ENCODE measurements around the gene PITPNC1. TPM values are rescaled to one million over a fixed set of nuclear protein-coding genes. Genes with fewer than 3 reads are reported as not detected.

The PITPNC1 gene
- total RNA-seq, 1 experiment from 2014 or later = 23.1 TPM

DNA sequence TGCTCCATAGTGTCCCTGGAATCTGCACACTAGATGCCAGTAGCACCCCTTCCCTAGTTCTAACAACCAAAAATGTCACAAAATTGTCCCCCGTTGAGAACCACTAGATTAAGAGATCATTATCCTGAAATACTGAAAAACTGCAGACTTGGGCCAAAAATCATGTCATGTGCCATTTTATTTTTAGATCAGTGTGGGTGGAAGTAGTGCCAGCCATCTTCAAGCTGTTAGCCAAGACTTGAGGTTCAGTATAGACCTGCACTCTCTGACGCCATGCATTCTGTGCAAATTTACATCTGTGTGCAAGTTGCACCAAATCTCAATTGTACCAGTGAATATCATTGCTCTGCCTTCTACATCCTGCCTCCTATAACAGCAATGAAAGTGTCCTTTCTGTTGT is 309.2 kb downstream of the PITPNC1 start:
- no peak overlapping the region for H2AFZ ChIP-seq (ENCODE audit: low read length)
- no peaks in the 10 kb centered on the region for H4K20me1 ChIP-seq (ENCODE audit: low read length)
- no peaks in the 10 kb centered on the region for H3K79me2 ChIP-seq (ENCODE audit: low read length)
- H3K27ac ChIP-seq (ENCODE audit: low read length) = no peak overlapping the region
- intact Hi-C loops (cut with micrococcal nuclease) = loop anchor here (5.0 kb wide), 2 partner anchors 39 to 209 kb away; no protein-coding TSS in a partner anchor
- no peaks in the 10 kb centered on the region for H3K9me3 ChIP-seq (ENCODE audit: low read length)
- ATAC-seq (no peak), DNase-seq (no peak)
- TF ChIP-seq EZH2phosphoT487 (IDR thresholded peaks at IDR 0.05; ENCODE audit: borderline replicate concordance, low read length) (no peak), EZH2 (IDR thresholded peaks at IDR 0.05; ENCODE audit: low read length, unreplicated experiment) (no peak)
- TF ChIP-seq, protein P1, sequence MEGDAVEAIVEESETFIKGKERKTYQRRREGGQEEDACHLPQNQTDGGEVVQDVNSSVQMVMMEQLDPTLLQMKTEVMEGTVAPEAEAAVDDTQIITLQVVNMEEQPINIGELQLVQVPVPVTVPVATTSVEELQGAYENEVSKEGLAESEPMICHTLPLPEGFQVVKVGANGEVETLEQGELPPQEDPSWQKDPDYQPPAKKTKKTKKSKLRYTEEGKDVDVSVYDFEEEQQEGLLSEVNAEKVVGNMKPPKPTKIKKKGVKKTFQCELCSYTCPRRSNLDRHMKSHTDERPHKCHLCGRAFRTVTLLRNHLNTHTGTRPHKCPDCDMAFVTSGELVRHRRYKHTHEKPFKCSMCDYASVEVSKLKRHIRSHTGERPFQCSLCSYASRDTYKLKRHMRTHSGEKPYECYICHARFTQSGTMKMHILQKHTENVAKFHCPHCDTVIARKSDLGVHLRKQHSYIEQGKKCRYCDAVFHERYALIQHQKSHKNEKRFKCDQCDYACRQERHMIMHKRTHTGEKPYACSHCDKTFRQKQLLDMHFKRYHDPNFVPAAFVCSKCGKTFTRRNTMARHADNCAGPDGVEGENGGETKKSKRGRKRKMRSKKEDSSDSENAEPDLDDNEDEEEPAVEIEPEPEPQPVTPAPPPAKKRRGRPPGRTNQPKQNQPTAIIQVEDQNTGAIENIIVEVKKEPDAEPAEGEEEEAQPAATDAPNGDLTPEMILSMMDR (conservative IDR thresholded peaks at IDR 0.05; ENCODE audit: low read depth, low read length) = no peak
- H3K9ac ChIP-seq (ENCODE audit: low read length) = no peak overlapping the region
- no peaks in the 10 kb centered on the region for H3K4me1 ChIP-seq (ENCODE audit: insufficient read depth, low read length)
- no peaks in the 10 kb centered on the region for H3K36me3 ChIP-seq (ENCODE audit: low read depth, low read length)
- ChIA-PET POLR2A (ENCODE audit: unreplicated experiment) (no interaction called here), CTCF (no interaction called here)
- no peak overlapping the region for H3K4me3 ChIP-seq (ENCODE audit: low read length)
- BruUV-seq (replicated peaks) = no TSS peak
- H3K27me3 ChIP-seq (ENCODE audit: low read length) = no peaks in the 10 kb centered on the region
- H3K9me2 ChIP-seq (replicated peaks; ENCODE audit: low read length) = no peaks in the 10 kb centered on the region
- no peak overlapping the region for H3K4me2 ChIP-seq (ENCODE audit: low read length)
- H3F3A ChIP-seq (ENCODE audit: low read length, unreplicated experiment) = no peaks in the 10 kb centered on the region

DNA sequence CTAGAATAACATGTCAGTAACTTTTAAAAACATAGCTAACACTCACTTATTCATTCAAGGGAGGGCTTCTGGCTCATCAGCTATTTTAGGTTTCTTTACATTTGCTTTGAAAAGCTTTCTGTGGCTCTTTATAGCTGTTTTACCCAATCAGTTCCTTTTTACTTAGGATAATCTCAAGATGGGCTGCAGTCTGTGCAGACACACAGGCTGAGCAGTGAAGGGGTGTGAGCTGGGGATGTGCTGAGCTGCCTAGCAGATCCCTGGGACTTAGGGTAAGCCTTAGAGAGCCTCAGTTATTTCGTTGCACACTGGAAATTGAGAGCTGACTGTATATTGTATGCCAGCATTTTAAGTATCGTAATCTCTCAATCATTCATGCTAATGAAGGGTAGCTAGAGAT is 310.4 kb downstream of the PITPNC1 start:
- ATAC-seq (no peak), DNase-seq (no peak)
- no peaks in the 10 kb centered on the region for H3K4me1 ChIP-seq (ENCODE audit: insufficient read depth, low read length)
- H3K27ac ChIP-seq (ENCODE audit: low read length) = no peak overlapping the region
- H2AFZ ChIP-seq (ENCODE audit: low read length) = no peak overlapping the region
- H3K79me2 ChIP-seq (ENCODE audit: low read length) = no peaks in the 10 kb centered on the region
- ChIA-PET CTCF (no interaction called here), POLR2A (ENCODE audit: unreplicated experiment) (no interaction called here)
- H3K9me2 ChIP-seq (replicated peaks; ENCODE audit: low read length) = no peaks in the 10 kb centered on the region
- no TSS peak for BruUV-seq (replicated peaks)
- no peak overlapping the region for H3K9ac ChIP-seq (ENCODE audit: low read length)
- no peaks in the 10 kb centered on the region for H3F3A ChIP-seq (ENCODE audit: low read length, unreplicated experiment)
- no peak overlapping the region for H3K4me3 ChIP-seq (ENCODE audit: low read length)
- no peaks in the 10 kb centered on the region for H3K36me3 ChIP-seq (ENCODE audit: low read depth, low read length)
- TF ChIP-seq, protein P1 (conservative IDR thresholded peaks at IDR 0.05; ENCODE audit: low read depth, low read length) = no peak
- TF ChIP-seq EZH2phosphoT487 (IDR thresholded peaks at IDR 0.05; ENCODE audit: borderline replicate concordance, low read length) = no peak
- no peak for TF ChIP-seq EZH2 (IDR thresholded peaks at IDR 0.05; ENCODE audit: low read length, unreplicated experiment)
- no peaks in the 10 kb centered on the region for H3K27me3 ChIP-seq (ENCODE audit: low read length)
- H3K9me3 ChIP-seq (ENCODE audit: low read length) = no peaks in the 10 kb centered on the region
- H3K4me2 ChIP-seq (ENCODE audit: low read length) = no peak overlapping the region
- intact Hi-C loops (cut with micrococcal nuclease) = loop anchor here (5.0 kb wide), 2 partner anchors 40 to 210 kb away; no protein-coding TSS in a partner anchor
- no peaks in the 10 kb centered on the region for H4K20me1 ChIP-seq (ENCODE audit: low read length)

DNA sequence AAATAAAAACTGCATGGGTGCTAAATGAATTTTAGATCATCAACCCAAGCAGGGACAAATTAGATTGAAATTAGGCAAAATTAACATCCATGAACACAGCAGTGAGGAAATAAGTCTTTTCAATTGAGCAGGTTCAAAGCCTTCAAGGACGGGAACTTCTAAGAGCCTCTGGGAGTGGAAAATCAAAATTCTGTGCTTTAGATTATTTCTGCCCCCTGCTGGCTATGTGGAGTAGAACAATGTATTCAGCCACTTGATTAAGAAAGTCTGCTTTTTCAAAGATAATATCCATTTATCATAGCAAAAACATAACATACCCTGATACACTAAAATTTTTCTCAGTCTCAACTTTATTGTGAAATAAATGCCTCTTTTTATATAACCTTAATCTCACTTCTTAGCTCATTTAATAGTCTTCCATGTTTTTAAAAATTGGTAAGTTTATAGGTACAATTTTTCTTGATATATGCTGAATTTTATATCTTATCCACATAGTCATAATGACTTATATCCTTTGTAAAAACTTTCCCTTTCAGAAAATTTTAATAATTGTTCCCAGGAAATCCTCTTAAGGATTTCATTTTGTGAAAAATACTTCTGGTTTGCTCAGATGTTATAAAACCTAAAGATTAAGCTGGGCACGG is 312.6 kb downstream of the PITPNC1 start:
- Histone ChIP-seq H2AFZ (ENCODE audit: low read length) (0 out of 2 replicates have a peak overlapping the region, but pooled peaks have one; percentile 4), H4K20me1 (ENCODE audit: low read length) (no peaks in the 10 kb centered on the region), H3K4me2 (ENCODE audit: low read length) (no peak overlapping the region), H3K27ac (ENCODE audit: low read length) (no peak overlapping the region), H3K36me3 (ENCODE audit: low read depth, low read length) (no peaks in the 10 kb centered on the region), H3K79me2 (ENCODE audit: low read length) (no peaks in the 10 kb centered on the region), H3K4me3 (ENCODE audit: low read length) (no peak overlapping the region), H3K27me3 (ENCODE audit: low read length) (no peaks in the 10 kb centered on the region), H3K9me3 (ENCODE audit: low read length) (no peaks in the 10 kb centered on the region), H3K4me1 (ENCODE audit: insufficient read depth, low read length) (no peaks in the 10 kb centered on the region), H3F3A (ENCODE audit: low read length, unreplicated experiment) (no peaks in the 10 kb centered on the region), H3K9me2 (replicated peaks; ENCODE audit: low read length) (no peaks in the 10 kb centered on the region), H3K9ac (ENCODE audit: low read length) (no peak overlapping the region)
- CTCF ChIA-PET = interaction anchor here (0.6 to 0.7 kb wide), 2 partner anchors 52 to 317 kb away, joined by 3 to 5 read pairs; no protein-coding TSS in a partner anchor
- no TSS peak for BruUV-seq (replicated peaks)
- peak; percentile 86 for DNase-seq
- ATAC-seq = peak; percentile 58
- no peak for TF ChIP-seq EZH2phosphoT487 (IDR thresholded peaks at IDR 0.05; ENCODE audit: borderline replicate concordance, low read length)
- TF ChIP-seq EZH2 (IDR thresholded peaks at IDR 0.05; ENCODE audit: low read length, unreplicated experiment) = no peak
- TF ChIP-seq, protein P1 (conservative IDR thresholded peaks at IDR 0.05; ENCODE audit: low read depth, low read length) = peak; percentile 96
- POLR2A ChIA-PET (ENCODE audit: unreplicated experiment) = no interaction called here
- intact Hi-C loops (cut with micrococcal nuclease) = loop anchor here (1.0 to 5.0 kb wide), 4 partner anchors 42 to 315 kb away; no protein-coding TSS in a partner anchor

All from PC-3 (cell line).